Hepatocyte (in vitro differentiated cells): ENCODE measurements around the gene KPNB1. TPM values are rescaled to one million over a fixed set of nuclear protein-coding genes. Genes with fewer than 3 reads are reported as not detected.

Experiments
- DNase-seq: peaks from one replicate; pipeline ENCODE4 v3.0.0-alpha.2; 2016; ENCODE audit warnings: low spot score
- H2AFZ ChIP-seq: fragments of 200-600 bp; sonication (generic); 2 replicates; pipeline ENCODE4 v1.6.0; 2016; ENCODE audit warnings: antibody characterized with exemption, mild to moderate bottlenecking
- H3K27ac ChIP-seq: fragments of 200-600 bp; sonication (generic); 2 replicates; pipeline ENCODE4 v1.5.1; 2016; ENCODE audit warnings: mild to moderate bottlenecking
- H3K27me3 ChIP-seq: fragments of 200-600 bp; sonication (generic); 2 replicates; pipeline ENCODE4 v1.6.1; 2016
- H3K36me3 ChIP-seq: fragments of 200-600 bp; sonication (generic); replicated peaks from 2 replicates; pipeline ENCODE4 v1.5.1; 2016; ENCODE audit warnings: low read depth; ENCODE audit not compliant: insufficient read depth
- H3K4me1 ChIP-seq: fragments of 200-600 bp; sonication (generic); 2 replicates; pipeline ENCODE4 v1.5.1; 2016; ENCODE audit warnings: mild to moderate bottlenecking, moderate library complexity; ENCODE audit not compliant: insufficient read depth
- H3K4me2 ChIP-seq: fragments of 200-600 bp; sonication (generic); 2 replicates; pipeline ENCODE4 v1.6.0; 2016
- H3K4me3 ChIP-seq: fragments of 200-600 bp; sonication (generic); 2 replicates; pipeline ENCODE4 v1.5.1; 2016; ENCODE audit warnings: mild to moderate bottlenecking
- H3K79me2 ChIP-seq: fragments of 200-600 bp; sonication (generic); 2 replicates; pipeline ENCODE4 v1.6.0; 2017; ENCODE audit warnings: mild to moderate bottlenecking
- H3K9me2 ChIP-seq: fragments of 200-600 bp; sonication (generic); replicated peaks from 2 replicates; pipeline ENCODE4 v1.6.0; 2017; ENCODE audit warnings: mild to moderate bottlenecking; ENCODE audit not compliant: insufficient read depth
- H3K9me3 ChIP-seq: fragments of 200-600 bp; sonication (generic); 2 replicates; pipeline ENCODE4 v1.5.1; 2016; ENCODE audit warnings: low read depth, mild to moderate bottlenecking
- H4K20me1 ChIP-seq: fragments of 200-600 bp; sonication (generic); 2 replicates; pipeline ENCODE4 v1.6.0; 2016; ENCODE audit warnings: mild to moderate bottlenecking; ENCODE audit not compliant: insufficient read depth, poor library complexity, severe bottlenecking
- CTCF ChIP-seq: fragments of 200-600 bp; sonication (generic); IDR thresholded peaks from 2 replicates; pipeline ENCODE4 v1.5.1; 2016; ENCODE audit warnings: antibody characterized with exemption, mild to moderate bottlenecking; ENCODE audit not compliant: poor library complexity
- EZH2 ChIP-seq: fragments of 200-600 bp; sonication (generic); IDR thresholded peaks from 2 replicates; pipeline ENCODE4 v1.6.1; 2016; ENCODE audit warnings: antibody characterized with exemption, mild to moderate bottlenecking, borderline replicate concordance
- EZH2phosphoT487 ChIP-seq: fragments of 200-600 bp; sonication (generic); IDR thresholded peaks from one replicate; pipeline ENCODE4 v1.6.1; 2018; ENCODE audit warnings: antibody characterized with exemption, mild to moderate bottlenecking, low read depth, moderate library complexity; ENCODE audit not compliant: unreplicated experiment, severe bottlenecking
- WGBS: methylation state at CpG from one replicate; pipeline ENCODE4 v1.1.6; 2016; ENCODE audit warnings: low lambda C conversion rate; ENCODE audit errors: missing lambda C conversion rate; 5-methylcytosine and 5-hydroxymethylcytosine counted together
- polyA plus RNA-seq: library from polyadenylated mRNA; unstranded; fragments of >200 nt; fragmentation: Nextera tagmentation; extraction: Ambion mirVana; gene quantifications from 2 replicates; pipeline ENCODE4 v1.2.1, GENCODE V29; 2016
- total RNA-seq: library from RNA; depleted of rRNA; stranded (reverse); fragments of >200 nt; gene quantifications from 2 replicates; pipeline ENCODE4 v1.2.3, GENCODE V29; 2014

KPNB1 gene
- total and polyA plus RNA-seq, 2 experiments from 2014 or later = 59.5 to 194 TPM

- Histone ChIP-seq H3K4me2 (no peak overlapping the region), H2AFZ (no peak overlapping the region), H3K4me1 (no peaks in the 10 kb centered on the region), H3K79me2 (peaks cover 27% of the 10 kb centered on the region), H3K27ac (no peak overlapping the region), H3K27me3 (no peaks in the 10 kb centered on the region), H4K20me1 (peaks cover 10% of the 10 kb centered on the region), H3K36me3 (peaks cover 19% of the 10 kb centered on the region), H3K9me3 (no peaks in the 10 kb centered on the region), H3K4me3 (no peak overlapping the region), H3K9me2 (no peaks in the 10 kb centered on the region)
- 59% methylated on average over 6 of the region's 6 CpGs for WGBS
- TF ChIP-seq CTCF (peak; percentile 71), EZH2phosphoT487 (no peak), EZH2 (no peak)
- peak; percentile 74 for DNase-seq
Measured at GRCh38 chr17:47663912-47664623, 14.3 kb downstream of the KPNB1 start.

- no peak for DNase-seq
- H3K27me3 ChIP-seq = no peaks in the 10 kb centered on the region
- no peak overlapping the region for H3K4me2 ChIP-seq
- peaks cover 22% of the 10 kb centered on the region for H3K36me3 ChIP-seq
- H2AFZ ChIP-seq = no peak overlapping the region
- peaks cover 10% of the 10 kb centered on the region for H4K20me1 ChIP-seq
- H3K9me3 ChIP-seq = no peaks in the 10 kb centered on the region
- no peaks in the 10 kb centered on the region for H3K4me1 ChIP-seq
- no peak overlapping the region for H3K4me3 ChIP-seq
- TF ChIP-seq CTCF (no peak), EZH2phosphoT487 (no peak), EZH2 (no peak)
- no peaks in the 10 kb centered on the region for H3K9me2 ChIP-seq
- peaks cover 22% of the 10 kb centered on the region for H3K79me2 ChIP-seq
- H3K27ac ChIP-seq = no peak overlapping the region
Measured at GRCh38 chr17:47664624-47664941, 14.9 kb downstream of the KPNB1 start.

GRCh38 chr17:47665655-47666054 is 15.9 kb downstream of the KPNB1 start:
- no peak overlapping the region for H3K27ac ChIP-seq
- H4K20me1 ChIP-seq = peaks cover 10% of the 10 kb centered on the region
- H2AFZ ChIP-seq = no peak overlapping the region
- H3K27me3 ChIP-seq = no peaks in the 10 kb centered on the region
- H3K4me2 ChIP-seq = no peak overlapping the region
- no peaks in the 10 kb centered on the region for H3K9me2 ChIP-seq
- peaks cover 25% of the 10 kb centered on the region for H3K36me3 ChIP-seq
- TF ChIP-seq EZH2phosphoT487 = no peak
- TF ChIP-seq CTCF = no peak
- TF ChIP-seq EZH2 = no peak
- DNase-seq = no peak
- 87% methylated on average over 3 of the region's 3 CpGs for WGBS
- H3K9me3 ChIP-seq = no peaks in the 10 kb centered on the region
- no peaks in the 10 kb centered on the region for H3K4me1 ChIP-seq
- peaks cover 19% of the 10 kb centered on the region for H3K79me2 ChIP-seq
- H3K4me3 ChIP-seq = no peak overlapping the region

GRCh38 chr17:47669081-47669480 is 19.4 kb downstream of the KPNB1 start:
- no peaks in the 10 kb centered on the region for H3K9me3 ChIP-seq
- peaks cover 8% of the 10 kb centered on the region for H4K20me1 ChIP-seq
- no peak for TF ChIP-seq EZH2phosphoT487
- no peak for TF ChIP-seq CTCF
- no peak for TF ChIP-seq EZH2
- H3K27ac ChIP-seq = no peak overlapping the region
- H2AFZ ChIP-seq = no peak overlapping the region
- H3K4me2 ChIP-seq = no peak overlapping the region
- H3K36me3 ChIP-seq = peaks cover 21% of the 10 kb centered on the region
- no peaks in the 10 kb centered on the region for H3K9me2 ChIP-seq
- H3K4me1 ChIP-seq = no peaks in the 10 kb centered on the region
- 95% methylated on average over 4 of the region's 4 CpGs for WGBS
- no peak for DNase-seq
- no peaks in the 10 kb centered on the region for H3K27me3 ChIP-seq
- no peak overlapping the region for H3K4me3 ChIP-seq
- peaks cover 15% of the 10 kb centered on the region for H3K79me2 ChIP-seq
